Peyer's patch (tissue), 4 donors: Measurements from ENCODE around the gene TSPAN15.

Experiments used
- POLR2A ChIP-seq, 2 donors: fragments of 450-650 bp; IDR thresholded peaks; one replicate each; pipeline ENCODE4 v1.5.1; 2017; ENCODE audit warnings: antibody characterized with exemption in 2 of 2, mild to moderate bottlenecking in 2 of 2, moderate library complexity in 2 of 2
- TF ChIP-seq, protein P1 (sequence below), 6 experiments: fragments of 450-650 bp in 4 of 6; fragments of 200-600 bp in 2 of 6; sonication (generic) in 1 of 6; IDR thresholded peaks; one replicate each; pipeline ENCODE4 v1.5.1; 2017 to 2019; ENCODE audit warnings: antibody characterized with exemption in 6 of 6, mild to moderate bottlenecking in 3 of 6, moderate library complexity in 1 of 6

DNA sequence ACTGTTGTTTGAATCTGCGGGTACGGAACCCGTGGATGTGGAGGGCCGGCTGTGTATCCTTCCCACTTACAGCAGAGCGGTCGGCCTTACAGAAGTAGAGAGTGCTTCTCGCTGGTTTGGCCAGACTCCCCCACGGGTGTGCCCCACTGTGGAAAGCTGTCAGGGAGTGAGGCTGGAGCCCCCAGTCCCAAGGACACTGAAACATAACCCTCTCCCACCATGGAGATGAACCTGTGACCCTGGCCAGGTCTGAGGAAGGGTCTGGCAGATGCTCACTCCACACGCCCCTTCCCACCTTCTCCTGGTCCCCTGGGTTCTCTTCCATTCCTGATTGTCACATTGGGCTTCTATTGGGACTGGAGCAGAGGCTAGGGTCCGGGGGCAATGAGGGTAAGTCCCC, 39.6 kb downstream of the TSPAN15 start:
- TF ChIP-seq, protein P1, sequence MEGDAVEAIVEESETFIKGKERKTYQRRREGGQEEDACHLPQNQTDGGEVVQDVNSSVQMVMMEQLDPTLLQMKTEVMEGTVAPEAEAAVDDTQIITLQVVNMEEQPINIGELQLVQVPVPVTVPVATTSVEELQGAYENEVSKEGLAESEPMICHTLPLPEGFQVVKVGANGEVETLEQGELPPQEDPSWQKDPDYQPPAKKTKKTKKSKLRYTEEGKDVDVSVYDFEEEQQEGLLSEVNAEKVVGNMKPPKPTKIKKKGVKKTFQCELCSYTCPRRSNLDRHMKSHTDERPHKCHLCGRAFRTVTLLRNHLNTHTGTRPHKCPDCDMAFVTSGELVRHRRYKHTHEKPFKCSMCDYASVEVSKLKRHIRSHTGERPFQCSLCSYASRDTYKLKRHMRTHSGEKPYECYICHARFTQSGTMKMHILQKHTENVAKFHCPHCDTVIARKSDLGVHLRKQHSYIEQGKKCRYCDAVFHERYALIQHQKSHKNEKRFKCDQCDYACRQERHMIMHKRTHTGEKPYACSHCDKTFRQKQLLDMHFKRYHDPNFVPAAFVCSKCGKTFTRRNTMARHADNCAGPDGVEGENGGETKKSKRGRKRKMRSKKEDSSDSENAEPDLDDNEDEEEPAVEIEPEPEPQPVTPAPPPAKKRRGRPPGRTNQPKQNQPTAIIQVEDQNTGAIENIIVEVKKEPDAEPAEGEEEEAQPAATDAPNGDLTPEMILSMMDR (IDR thresholded peaks at IDR 0.05): no peak
- no peak for TF ChIP-seq POLR2A (IDR thresholded peaks at IDR 0.05)
